ENCODE data around the gene ALK.

ALK gene

DNA sequence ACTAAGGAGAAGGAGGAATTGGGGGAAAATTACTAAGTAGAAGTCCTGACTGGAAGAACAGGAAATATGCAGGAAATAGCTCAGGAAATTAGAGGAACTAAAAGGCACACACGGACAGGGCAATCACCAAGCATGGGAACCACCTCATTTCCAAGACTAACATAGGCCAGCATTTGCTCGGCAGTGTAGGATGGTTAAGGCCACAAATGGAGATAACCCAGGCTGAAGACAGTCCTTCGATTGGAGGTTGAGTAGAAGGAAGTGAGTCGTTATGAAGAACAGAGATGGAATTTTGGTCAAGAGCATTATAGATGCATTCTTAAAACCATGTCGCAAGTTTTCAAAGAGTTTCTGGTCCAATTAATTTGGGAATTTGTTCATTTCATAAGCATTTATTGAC is 401.4 kb downstream of the ALK start:
- DNase-seq = no peak

DNA sequence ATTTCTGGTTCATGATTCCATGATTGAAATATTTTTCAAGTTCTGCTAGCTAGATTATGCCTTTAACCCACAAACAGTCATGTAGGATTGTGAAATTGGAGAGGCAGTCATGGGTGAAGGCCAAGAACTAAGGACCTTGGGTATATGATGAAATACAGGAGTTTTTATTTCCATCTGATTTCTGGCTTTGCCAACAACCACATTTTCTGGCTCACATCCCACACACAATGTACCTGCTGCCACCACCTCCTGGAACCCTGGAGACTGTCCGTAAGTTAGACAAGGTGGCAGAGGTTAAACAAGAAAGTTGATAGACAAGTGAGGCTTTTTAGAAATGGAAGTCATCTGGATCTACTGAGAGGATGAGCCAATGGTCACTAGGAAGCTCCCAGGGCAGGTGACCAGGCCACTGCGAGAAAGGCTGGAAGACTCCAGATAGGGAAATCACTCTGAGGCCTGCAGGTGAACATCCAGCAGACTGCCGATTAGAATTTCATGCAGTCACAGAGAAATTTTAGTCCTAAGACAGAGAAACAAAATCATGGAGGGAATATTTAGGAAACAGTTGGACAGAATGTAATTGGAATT is 402.0 kb downstream of the ALK start:
- DNase-seq = no peak

DNA sequence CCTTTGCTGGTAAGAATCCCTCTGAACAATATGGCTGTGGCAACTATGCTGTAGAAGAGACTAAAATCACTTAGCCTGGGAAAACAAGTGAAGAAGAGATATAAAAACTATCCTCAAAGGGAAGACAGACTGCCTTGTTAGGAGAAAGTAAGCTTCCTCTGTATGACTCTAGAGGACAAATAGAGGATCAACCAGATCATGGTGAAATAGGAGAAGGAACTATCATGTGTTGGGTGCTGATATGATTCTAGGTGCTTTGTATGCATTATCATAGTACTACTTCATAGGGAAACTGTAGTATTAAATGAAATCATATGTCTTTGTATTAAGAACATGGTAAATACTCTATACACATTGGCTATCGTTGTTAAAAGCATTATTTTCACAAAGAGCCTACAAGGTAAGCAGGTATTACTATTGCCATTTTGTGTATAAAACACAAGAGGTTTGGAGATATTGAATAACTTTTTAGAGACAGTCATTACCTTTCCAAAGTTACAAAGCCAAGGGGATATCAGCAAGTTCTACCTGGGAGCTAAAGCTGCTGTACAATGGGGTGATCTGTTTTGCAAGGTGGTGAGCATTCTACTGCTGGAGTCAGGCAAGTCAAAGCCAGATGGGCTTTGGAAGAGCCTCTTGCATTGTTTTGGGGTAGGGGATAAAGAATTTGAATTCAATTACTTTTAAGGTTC is 402.6 kb downstream of the ALK start:
- no peak for DNase-seq

DNA sequence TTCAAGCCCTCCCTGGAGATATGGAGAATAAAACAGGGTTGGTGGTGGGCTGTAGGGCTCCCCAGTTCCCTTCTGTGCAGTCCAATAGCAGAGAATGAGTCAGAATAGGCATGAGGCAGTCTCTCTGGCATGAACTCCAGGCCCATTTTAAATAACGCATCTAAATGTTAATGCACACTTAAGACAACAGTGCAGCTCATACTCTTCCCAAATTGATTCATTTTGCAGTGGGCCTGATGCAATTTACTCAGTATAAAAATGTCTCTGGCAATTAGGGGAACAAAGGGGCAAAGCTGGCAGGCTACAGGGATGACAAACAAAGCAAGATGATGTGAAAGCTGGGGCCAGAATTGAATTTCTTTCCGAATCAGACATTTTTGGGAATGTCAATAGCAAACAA is 403.4 kb downstream of the ALK start:
- no peak for DNase-seq

DNA sequence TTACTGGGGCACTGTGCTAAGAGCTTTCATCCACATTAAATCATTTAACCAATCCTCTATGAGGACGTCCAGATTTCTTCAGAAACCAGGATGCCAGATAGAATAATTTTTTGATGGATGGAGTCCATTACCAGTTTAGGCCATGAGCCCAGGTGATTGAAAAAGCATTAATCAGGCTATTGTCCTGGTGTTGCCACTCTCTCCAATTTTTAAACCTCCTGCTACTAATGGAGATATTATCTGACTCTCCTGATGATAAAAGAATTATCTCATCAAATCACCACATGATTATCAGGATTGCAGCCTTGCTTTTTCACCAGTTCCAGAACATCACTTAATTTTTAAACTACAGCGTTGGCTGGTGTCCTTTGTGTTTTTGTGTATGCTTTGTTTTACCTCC is 404.0 kb downstream of the ALK start:
- DNase-seq = no peak

DNA sequence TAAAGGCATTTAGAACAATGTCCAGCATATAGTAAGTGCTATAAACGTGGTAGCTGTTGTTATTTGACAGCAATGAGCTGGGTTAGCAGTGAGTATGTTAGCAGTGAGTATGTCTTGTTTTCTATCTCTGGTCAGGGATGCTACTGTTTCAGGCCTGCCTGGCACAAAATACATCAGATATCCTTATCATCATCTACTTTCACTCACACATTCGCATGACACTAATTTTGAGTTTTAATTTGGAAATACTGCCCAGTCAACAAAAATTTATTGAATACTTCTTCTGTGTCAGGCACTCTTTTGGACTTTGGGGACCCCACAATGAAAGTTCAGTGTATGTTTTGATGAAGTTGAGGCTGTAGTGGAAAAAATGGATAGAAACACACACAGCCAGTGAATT is 404.6 kb downstream of the ALK start:
- DNase-seq = no peak

DNA sequence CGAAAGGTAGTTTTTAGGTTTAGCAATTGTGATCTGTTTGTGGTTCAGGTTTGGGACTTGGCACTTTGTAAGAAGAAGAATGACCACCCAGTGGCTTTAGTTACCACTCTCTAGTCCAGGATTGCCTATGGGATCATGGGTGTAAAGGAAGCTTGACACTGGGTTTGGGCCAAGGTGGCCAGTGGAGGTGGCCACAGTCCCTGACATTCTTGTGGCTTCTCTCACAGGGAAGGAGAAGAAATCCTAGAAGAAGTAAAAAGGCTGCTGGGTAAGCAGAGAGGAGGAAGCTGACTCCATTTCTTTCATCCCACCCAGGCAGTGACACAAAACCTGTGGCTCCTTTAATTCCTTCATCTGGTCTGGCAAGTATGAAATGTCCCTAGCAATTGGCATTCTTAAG is 411.5 kb downstream of the ALK start:
- no peak for DNase-seq

DNA sequence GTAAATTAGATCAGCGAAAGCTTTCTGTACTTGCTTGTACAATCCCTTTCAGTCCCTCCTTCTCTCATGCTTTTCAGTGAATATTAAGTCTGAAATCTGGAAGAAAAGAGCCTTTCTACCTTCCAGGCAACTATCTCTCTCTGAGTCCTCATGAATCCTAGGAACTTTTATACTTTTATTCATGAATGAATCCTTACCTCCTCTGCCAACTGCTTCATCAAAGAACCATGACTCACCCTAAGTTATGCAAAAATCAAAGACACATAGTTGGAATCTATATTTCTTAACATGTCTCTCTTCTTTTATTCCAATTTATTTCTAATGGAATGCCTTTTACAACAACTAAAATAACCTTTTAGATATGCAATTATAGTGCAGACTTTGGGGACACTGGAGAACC is 412.0 kb downstream of the ALK start:
- DNase-seq = no peak

DNA sequence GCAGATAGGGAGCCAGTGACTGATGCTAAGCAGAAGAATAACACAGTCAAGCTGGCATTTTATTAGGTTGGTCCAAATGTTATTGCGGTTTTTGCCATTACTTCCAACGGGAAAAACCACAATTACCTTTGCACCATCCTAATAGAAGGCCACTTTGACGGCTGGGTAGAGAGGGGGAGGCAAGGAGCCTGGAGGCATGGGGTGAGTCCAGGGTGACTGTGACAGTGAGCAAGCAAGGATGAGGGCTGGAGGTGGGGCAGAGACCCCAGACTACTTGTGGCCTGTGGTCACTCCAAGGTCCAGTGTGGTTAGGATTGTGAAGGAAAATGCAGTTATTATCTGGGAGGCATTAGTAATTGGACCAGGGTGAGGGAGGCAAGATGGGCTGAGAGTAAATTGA is 416.6 kb downstream of the ALK start:
- no peak for DNase-seq

DNA sequence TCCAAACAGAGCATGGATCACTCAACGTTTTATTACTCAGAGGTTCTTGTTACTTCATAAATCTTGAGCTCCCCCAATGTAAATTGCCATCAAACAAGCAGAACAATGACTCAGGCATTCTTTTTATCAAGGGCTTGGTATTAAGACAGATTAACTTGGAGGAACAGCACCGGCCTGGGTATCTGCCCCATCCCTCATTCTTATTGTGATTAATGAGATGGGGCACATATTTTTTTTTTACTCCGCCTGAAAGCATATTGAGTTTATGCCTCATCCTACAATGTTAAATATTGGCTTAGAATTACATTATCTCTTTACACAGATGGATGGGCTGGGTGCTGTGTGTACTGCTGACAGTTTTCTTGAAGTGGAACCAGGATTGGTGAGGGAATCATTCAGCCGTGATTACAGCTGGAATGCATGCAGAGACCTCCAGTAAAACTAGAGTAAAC is 418.9 kb downstream of the ALK start:
- DNase-seq = no peak

DNA sequence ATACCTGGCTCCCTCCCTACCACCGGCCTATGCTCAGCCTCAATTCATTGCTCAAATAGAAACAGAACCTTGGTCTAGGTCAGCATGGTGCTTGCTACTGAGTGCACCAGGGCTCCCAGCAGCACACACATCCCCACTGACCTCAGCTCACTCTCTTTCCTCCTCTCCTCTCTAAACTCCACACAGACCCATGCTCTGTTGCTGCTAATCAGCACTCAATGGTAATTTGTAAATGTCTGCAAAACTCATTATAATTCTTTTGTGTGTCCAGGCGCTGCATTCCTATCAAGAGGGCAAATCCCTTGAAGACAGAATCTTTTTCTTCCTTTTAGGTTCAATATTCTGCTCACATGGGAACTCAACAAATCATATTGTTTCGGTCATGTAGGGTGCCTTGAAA is 424.0 kb downstream of the ALK start:
- DNase-seq = no peak

DNA sequence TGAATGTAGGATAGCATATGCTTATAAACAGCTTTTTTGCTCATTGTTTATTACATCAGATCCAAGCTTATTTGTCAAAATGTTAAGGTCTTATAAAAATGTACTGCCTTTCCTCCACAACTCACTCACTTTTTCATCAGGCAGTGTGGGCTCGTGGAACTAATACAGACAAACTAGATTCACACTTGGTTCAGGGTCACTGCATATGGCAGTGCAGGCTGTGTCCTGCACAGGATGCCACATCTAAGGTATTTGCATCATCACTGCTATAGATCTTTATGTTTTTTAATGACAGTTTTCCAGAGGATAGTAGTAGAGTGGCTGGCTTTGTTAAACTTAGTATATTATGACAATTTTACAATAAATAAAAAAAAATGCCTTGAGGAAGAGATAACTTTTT is 425.2 kb downstream of the ALK start:
- DNase-seq = no peak

DNA sequence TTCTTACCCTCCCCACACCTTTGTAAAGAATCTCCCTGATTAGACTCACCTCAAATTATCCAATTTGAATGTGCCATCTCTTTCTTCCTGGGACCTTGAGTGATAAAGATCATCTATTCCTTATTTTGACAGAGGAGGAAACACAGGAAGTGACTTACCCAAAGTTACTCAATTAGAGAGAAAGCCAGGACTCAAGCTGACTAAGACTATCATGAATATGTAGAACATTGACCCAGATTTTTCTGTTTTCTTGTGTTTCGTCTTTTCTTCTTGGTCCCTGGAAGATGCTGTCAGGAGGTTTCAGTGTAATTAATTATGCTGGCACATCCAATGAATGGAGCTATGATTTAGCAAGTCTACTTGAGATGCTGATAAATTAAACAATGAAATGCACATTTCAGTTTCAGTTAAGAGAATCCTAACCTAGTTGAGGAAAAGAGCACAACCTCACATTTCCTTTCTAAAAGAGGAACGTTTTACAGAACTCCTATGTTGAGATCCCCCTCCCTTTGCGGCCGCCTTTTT is 425.8 kb downstream of the ALK start:
- no peak for DNase-seq

DNA sequence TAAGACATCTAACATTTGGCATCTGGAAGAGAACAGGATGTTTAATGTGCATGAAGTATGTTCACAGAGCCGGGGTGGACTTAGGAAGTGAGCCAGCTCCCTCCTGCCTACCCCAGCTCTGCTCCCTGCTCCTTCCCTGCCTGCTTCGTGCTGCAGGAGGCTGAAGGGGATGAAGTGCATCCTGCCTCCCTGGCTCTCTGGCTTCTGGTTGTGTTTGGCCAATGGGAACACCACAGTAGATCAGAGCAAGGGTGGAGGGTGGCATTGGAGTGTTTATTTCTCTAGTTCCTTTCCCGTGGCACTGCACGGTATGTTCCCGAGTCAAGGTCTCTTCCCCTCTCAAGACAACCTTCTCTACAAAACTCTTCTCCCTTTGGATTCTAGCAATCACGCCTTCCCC is 426.3 kb downstream of the ALK start:
- no peak for DNase-seq

DNA sequence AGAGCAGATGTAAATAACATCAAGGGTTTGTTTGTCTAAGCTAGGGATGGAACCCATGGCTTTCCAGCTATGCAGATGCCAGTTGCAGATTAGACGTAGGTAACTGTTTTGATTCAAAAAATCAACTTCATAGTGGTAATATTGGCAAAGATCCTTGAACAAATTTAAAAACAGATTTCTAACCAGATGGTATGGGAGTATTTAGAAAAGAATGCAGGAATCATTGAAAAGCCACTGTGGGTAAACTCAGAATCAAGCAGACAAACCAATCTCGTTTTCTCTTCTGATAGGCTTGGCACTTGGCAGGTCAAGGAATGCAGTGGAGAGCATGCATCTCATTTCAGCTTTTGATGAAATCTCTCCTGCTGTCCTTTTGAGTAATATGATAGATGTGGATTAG is 428.7 kb downstream of the ALK start:
- DNase-seq = no peak

DNA sequence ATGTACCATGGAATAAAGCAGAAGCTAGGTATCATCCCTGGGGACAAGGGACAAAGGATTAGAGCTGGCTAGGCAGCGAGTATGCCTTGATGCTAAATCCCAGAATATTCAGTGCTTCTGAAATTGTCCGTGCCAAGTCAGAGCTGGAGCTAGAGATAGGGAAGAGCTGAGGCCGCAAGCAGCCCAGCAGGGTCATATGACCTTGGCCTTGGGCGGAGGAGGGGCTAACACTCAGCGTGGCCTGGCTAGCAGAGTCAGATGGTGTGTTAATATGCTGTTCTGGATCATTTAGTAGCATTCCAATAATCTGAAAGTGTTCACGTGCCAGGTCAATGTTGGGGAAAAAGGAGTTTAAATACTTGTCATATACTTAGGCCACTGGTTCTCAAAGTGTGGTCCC is 431.3 kb downstream of the ALK start:
- DNase-seq = no peak

DNA sequence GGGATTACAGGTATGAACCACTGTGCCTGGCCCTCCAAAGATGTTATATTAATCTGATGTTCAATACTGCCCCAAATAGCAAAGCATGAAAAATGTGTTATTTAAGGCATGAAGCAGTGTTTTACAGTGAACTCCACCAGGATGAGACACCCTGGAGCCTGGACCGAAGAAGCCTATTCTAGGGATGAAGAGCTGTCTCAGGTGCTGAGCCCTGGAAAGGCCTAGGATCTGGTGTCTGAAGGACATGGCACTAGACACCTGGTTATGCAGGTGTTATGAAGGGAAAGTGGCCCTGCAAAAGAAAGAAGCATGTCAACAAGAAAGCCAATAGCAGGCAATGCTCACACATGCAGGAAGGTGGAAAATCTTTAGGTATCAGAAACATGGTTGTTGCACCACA is 431.8 kb downstream of the ALK start:
- no peak for DNase-seq

DNA sequence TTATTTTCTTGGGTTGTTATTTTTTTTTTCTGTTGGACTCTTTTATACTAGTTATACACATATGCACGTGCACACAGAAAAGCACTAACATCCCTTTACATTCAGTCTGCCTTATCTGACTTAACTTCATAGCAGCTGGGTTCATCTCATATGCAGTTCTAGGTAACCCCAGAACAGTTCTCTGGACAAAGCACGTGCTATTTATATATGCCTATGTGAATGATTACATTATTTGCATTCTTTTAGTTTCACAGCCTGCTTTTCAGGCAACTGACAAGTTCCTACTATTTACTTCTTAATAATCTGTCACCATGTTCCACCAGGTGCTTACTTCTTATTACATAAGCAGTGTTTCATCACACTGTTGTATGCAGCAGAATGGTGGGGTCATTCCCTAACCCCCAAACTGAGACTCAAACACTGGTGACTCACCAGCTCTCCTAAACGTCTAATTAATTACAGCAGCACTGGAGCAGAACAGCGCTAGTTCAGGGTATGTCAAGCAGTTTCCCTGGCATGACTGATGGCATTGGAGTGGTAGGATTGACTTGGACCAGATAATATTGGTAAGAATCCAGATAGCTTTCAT is 433.3 kb downstream of the ALK start:
- no peak for DNase-seq

DNA sequence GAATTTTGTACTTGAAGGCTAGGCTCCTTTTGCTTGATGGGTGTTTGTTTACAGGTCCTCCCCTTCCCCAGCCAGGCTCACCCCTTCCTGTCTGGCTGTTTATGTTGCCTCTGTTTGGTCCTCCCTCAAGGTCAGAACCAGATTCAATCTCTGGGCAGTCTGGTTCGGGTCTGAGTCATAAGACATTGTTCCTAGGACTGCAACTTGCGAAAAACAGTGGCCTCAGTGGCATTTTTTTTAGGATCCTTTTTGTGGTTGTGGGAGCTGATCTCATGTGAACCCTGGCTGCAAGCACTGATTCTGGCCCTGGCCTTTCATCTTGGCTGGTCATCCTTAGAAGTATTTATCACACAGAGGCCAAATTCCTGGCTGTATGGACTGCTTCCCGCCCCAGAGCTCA is 435.8 kb downstream of the ALK start:
- no peak for DNase-seq

DNA sequence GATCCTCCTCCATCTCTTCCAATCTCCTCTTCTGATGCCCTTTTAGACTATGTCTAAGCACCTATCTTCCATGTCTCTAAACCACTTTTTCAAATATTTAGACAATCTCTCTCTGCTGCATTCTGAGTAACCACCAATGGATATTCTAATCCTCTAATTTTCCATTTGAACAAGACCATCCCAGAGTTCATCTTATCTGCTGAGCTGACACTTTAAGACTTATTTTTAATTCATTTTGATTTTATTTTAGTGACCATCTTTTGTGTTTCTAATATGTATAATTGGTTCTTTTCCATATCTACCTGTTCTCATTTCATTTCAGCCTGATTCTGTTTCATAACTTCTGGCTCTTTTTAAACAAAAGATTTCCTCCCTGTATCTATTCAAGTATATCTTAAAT is 436.3 kb downstream of the ALK start:
- DNase-seq = no peak

DNA sequence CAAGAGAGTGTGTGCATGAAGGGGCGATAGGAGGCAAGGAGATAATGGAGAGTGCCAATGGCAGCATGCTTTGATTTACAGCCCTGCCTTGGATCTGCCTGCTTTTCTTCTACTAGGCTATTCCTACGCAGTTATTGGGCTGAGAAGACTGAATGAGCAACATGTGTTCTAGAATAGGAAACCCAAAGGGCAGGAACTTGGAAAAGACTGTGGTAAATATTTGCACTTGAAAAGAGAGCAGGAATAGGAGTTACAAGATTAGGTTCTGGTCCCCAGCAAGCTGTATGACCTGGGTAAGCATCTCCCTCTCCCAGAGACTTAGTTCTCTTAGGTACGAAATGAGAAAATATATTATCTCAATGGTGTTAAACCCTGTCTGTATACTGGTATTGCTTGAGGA is 438.5 kb downstream of the ALK start:
- no peak for DNase-seq

DNA sequence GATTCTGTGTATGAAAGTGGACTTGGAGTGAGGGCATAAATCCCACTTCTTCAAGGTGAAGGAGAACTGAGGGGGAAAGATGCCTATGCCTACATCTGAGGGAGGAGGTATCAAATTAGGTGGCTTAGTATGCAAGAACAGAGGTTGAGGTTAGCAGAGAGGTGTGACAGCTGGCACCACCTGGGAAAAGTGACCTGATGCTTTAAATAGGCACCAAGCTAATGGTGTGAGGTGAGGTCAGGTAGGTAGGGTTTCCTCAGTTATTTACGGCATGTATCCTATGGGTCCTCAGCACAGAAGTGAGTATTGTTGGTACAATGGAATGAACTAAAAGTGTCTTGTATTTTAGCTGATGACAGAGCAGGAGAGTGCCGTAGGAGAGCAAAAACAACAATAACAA is 439.0 kb downstream of the ALK start:
- DNase-seq = no peak

DNA sequence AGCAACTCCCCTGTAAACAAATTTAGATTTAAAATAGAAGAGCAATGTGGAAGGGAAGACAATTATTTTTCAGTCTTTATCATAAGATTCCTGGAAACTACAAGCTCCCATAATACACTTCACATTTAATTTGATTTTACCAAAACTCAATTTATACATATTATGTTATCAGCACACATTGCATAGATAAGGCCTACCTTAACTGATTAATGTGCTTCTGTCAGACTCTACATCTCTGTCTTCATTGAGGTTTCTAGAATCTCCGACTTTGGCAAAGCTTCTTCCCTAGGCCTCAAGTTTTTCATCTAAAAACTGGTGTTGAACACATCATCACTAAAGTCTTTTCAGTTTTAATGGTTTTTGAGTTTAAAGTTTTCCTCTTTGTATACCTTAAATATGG is 440.1 kb downstream of the ALK start:
- DNase-seq = no peak

DNA sequence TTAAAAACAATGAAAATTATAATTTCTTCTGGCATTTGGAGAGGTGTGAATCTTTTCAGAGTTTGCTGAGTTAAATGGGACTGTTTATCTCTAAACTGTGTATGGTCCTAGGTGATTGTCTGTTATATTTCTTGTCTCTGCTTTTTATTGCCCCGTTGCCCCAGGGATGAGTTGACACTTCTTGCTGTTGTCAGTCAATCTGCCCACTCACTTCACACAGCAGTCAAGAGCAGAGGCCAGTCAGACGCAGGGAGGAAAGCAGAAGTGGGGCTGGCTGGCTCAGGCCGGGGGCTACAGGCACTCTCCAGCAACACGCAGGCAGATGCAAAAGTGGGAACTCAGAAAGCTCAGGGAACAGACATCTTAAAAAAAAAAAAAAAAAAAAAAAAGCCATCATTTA is 441.0 kb downstream of the ALK start:
- DNase-seq = no peak

DNA sequence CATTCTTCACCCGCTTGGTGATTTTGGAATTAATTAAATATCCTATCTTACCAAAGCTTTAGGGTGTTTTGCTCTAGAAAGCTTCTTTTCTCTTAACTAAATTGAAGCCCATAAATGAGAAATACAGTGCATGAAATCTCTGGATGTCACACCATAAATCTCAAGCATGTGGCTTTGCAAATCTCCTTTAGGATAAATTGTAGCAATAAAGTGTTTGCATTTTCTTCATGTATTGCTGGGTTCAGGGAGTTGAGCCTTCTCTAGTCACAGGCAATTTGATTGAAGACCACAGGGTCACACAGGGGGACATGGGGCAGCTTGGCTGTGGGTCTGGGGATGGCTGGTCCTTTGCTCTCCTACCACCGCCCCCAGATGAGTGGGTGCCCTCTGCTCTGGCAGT is 442.0 kb downstream of the ALK start:
- no peak for DNase-seq

Data from NCI-H146 (cell line).